TTC549 (cell line): ENCODE data around the gene ATP9A.
"Not testable (repeated sequence)": the region's sequence is repeated elsewhere in the genome, so short reads cannot be mapped to it uniquely, and the experiment has no call there.

Experiments
- FAIRE-seq: peaks from 2 replicates; lab custom pipeline; 2012; peaks lifted over from hg19 to GRCh38; lab: Jason Lieb, UNC

Gene ATP9A

GRCh38 chr20:51688600-51689244, 79.5 kb downstream of the ATP9A start:
- no peak for FAIRE-seq

GRCh38 chr20:51687630-51688029, 80.6 kb downstream of the ATP9A start:
- no peak for FAIRE-seq

- no peak for FAIRE-seq
Observed at GRCh38 chr20:51687108-51687507, 81.1 kb downstream of the ATP9A start.

- FAIRE-seq = not testable (repeated sequence)
Observed at GRCh38 chr20:51685494-51685893, 82.7 kb downstream of the ATP9A start.

- no peak for FAIRE-seq
Observed at GRCh38 chr20:51680067-51680749, 88.0 kb downstream of the ATP9A start.

GRCh38 chr20:51679254-51679921, 88.8 kb downstream of the ATP9A start:
- no peak for FAIRE-seq

- FAIRE-seq = no peak
Observed at GRCh38 chr20:51678026-51678697, 90.0 kb downstream of the ATP9A start.

GRCh38 chr20:51668947-51669346, 99.2 kb downstream of the ATP9A start:
- FAIRE-seq = no peak

- FAIRE-seq = no peak
Observed at GRCh38 chr20:51668515-51668914, 99.7 kb downstream of the ATP9A start.

GRCh38 chr20:51667491-51667890, 100.7 kb downstream of the ATP9A start:
- no peak for FAIRE-seq

GRCh38 chr20:51667002-51667408, 101.2 kb downstream of the ATP9A start:
- FAIRE-seq = no peak

- no peak for FAIRE-seq
Observed at GRCh38 chr20:51666126-51666525, 102.1 kb downstream of the ATP9A start.

GRCh38 chr20:51665543-51666118, 102.6 kb downstream of the ATP9A start:
- no peak for FAIRE-seq

GRCh38 chr20:51661609-51662178, 106.5 kb downstream of the ATP9A start:
- no peak for FAIRE-seq

GRCh38 chr20:51660672-51661608, 107.2 kb downstream of the ATP9A start:
- FAIRE-seq = no peak

GRCh38 chr20:51659491-51660050, 108.6 kb downstream of the ATP9A start:
- no peak for FAIRE-seq

GRCh38 chr20:51656726-51657260, 111.4 kb downstream of the ATP9A start:
- no peak for FAIRE-seq

- FAIRE-seq = not testable (repeated sequence)
Observed at GRCh38 chr20:51656089-51656488, 112.1 kb downstream of the ATP9A start.

- FAIRE-seq = no peak
Observed at GRCh38 chr20:51654495-51654894, 113.7 kb downstream of the ATP9A start.

- FAIRE-seq = no peak
Observed at GRCh38 chr20:51654060-51654459, 114.1 kb downstream of the ATP9A start.
